CD4-positive, alpha-beta memory T cell (primary cell): ENCODE data around the gene IL21R. TPM values are rescaled to one million over a fixed set of nuclear protein-coding genes. Genes with fewer than 3 reads are reported as not detected.

ENCODE experiments used
- CTCF ChIA-PET: fragments of 350-600 bp; sonication (Branson Sonifier 250); formaldehyde crosslinking; loops from one replicate; lab custom pipeline; 2021; ENCODE audit warnings: inconsistent platforms; ENCODE audit not compliant: partially characterized antibody; lab: Charles Lee
- POLR2A ChIA-PET: fragments of 350-600 bp; sonication (Branson Sonifier 250); formaldehyde crosslinking; loops from one replicate; lab custom pipeline; 2021; ENCODE audit not compliant: partially characterized antibody; lab: Charles Lee
- DNase-seq, 5 donors: peaks; one replicate each; pipeline versions ENCODE4 v3.0.0 to v3.0.0-alpha.2; 2020 to 2022; ENCODE audit warnings: mixed read lengths in 1 of 5
- H3K27ac ChIP-seq: one replicate; pipeline ENCODE4 v1.7.0; 2013; ENCODE audit warnings: low read depth, low read length
- H3K27me3 ChIP-seq: 2 replicates; pipeline ENCODE4 v1.7.0; 2013; ENCODE audit warnings: mild to moderate bottlenecking, low read length, moderate library complexity; ENCODE audit not compliant: insufficient read depth
- H3K36me3 ChIP-seq: 2 replicates; pipeline ENCODE4 v1.7.0; 2013; ENCODE audit warnings: mild to moderate bottlenecking, low read length, moderate library complexity; ENCODE audit not compliant: insufficient read depth
- H3K4me1 ChIP-seq: 2 replicates; pipeline ENCODE4 v1.7.0; 2013; ENCODE audit warnings: mild to moderate bottlenecking, low read length, moderate library complexity; ENCODE audit not compliant: insufficient read depth
- H3K4me3 ChIP-seq, 2 donors: one replicate each; pipeline ENCODE4 v1.7.0; 2013; ENCODE audit warnings: low read length in 2 of 2, mild to moderate bottlenecking in 1 of 2
- H3K9me3 ChIP-seq, 2 donors: one replicate each; pipeline ENCODE4 v1.7.0; 2013; ENCODE audit warnings: low read length in 2 of 2, control low read depth in 1 of 2; ENCODE audit not compliant: control insufficient read depth in 1 of 2
- H3K27ac Mint-ChIP-seq, 7 donors: one replicate each; pipeline ENCODE4 v1.8.0; 2020 to 2021; ENCODE audit warnings: mixed read lengths in 7 of 7, mild to moderate bottlenecking in 6 of 7, inconsistent platforms in 3 of 7, moderate library complexity in 3 of 7
- H3K27me3 Mint-ChIP-seq, 2 donors: one replicate each; pipeline ENCODE4 v1.8.0; 2020 to 2021; ENCODE audit warnings: mixed read lengths in 2 of 2
- H3K36me3 Mint-ChIP-seq, 2 donors: one replicate each; pipeline ENCODE4 v1.8.0; 2020 to 2021; ENCODE audit warnings: mixed read lengths in 2 of 2, inconsistent platforms in 1 of 2, mild to moderate bottlenecking in 1 of 2
- H3K4me1 Mint-ChIP-seq, 4 donors: one replicate each; pipeline ENCODE4 v1.8.0; 2020 to 2021; ENCODE audit warnings: mixed read lengths in 4 of 4, mild to moderate bottlenecking in 1 of 4
- H3K4me3 Mint-ChIP-seq, 8 donors: one replicate each; pipeline ENCODE4 v1.8.0; 2020 to 2021; ENCODE audit warnings: mixed read lengths in 8 of 8, mild to moderate bottlenecking in 7 of 8, moderate library complexity in 6 of 8, inconsistent platforms in 3 of 8
- H3K9me3 Mint-ChIP-seq, 8 donors: one replicate each; pipeline ENCODE4 v1.8.0; 2020 to 2021; ENCODE audit warnings: mixed read lengths in 8 of 8, mild to moderate bottlenecking in 5 of 8, inconsistent platforms in 3 of 8, moderate library complexity in 1 of 8
- intact Hi-C: fragments of 100-400 bp; cut with micrococcal nuclease; formaldehyde crosslinking; loops from one replicate; pipeline ENCODE4 v1.15.1; 2023
- polyA plus RNA-seq, 2 donors: library from polyadenylated mRNA; unstranded; fragments of 300-500 nt; fragmentation: Illumina TruSeq; gene quantifications; one replicate each; pipeline ENCODE4 v1.2.3, GENCODE V29; 2021
- total RNA-seq, 2 experiments: library from RNA; stranded (reverse); gene quantifications; one replicate each; pipeline ENCODE4 v1.2.3, GENCODE V29; 2021

Gene IL21R
- total and polyA plus RNA-seq, 4 experiments from 2014 or later = 18.4 to 29.1 (median 28.3) TPM

- peaks cover 76% of the 10 kb centered on the region for H3K36me3 ChIP-seq
- CTCF ChIA-PET = no interaction called here
- H3K4me1 Mint-ChIP-seq = no peaks in the 10 kb centered on the region
Observed at GRCh38 chr16:27499659-27500055, 97.7 kb downstream of the IL21R start.

GRCh38 chr16:27500801-27501200, 98.8 kb downstream of the IL21R start:
- Mint-ChIP-seq H3K9me3 (no peaks in the 10 kb centered on the region), H3K4me3 (no peak overlapping the region), H3K4me1 (no peaks in the 10 kb centered on the region), H3K27ac (peak overlapping the region in 2 of 7 donors; percentile 30 to 67), H3K27me3 (no peaks in the 10 kb centered on the region), H3K36me3 (peaks cover 69 to 91% of the 10 kb centered on the region in 2 donors)
- Histone ChIP-seq H3K4me3 (no peak overlapping the region), H3K27me3 (no peaks in the 10 kb centered on the region), H3K27ac (no peak overlapping the region), H3K4me1 (no peaks in the 10 kb centered on the region), H3K36me3 (peaks cover 82% of the 10 kb centered on the region), H3K9me3 (no peaks in the 10 kb centered on the region)
- CTCF ChIA-PET = no interaction called here
- no peak for DNase-seq
- POLR2A ChIA-PET = no interaction called here
- intact Hi-C loops = no loop called here

More at GRCh38 chr16:27499659-27500055, 97.7 kb downstream of the IL21R start:
- Mint-ChIP-seq H3K9me3 (no peaks in the 10 kb centered on the region), H3K4me3 (peak overlapping the region in 1 of 8 donors; percentile 4), H3K27ac (no peak overlapping the region), H3K27me3 (no peaks in the 10 kb centered on the region), H3K36me3 (peaks cover 66 to 86% of the 10 kb centered on the region in 2 donors)
- Histone ChIP-seq H3K27me3 (no peaks in the 10 kb centered on the region), H3K4me3 (no peak overlapping the region), H3K9me3 (no peaks in the 10 kb centered on the region), H3K27ac (no peak overlapping the region), H3K4me1 (no peaks in the 10 kb centered on the region)
- POLR2A ChIA-PET = no interaction called here
- DNase-seq = no peak
- intact Hi-C loops = no loop called here

Other genes starting within 250 kb of the IL21R start
- gene KDM8, start 198.6 kb upstream of the IL21R start, total RNA-seq = 10 to 100 TPM; 28.6 to 31.0 TPM
- gene KDM8, start 198.6 kb upstream of the IL21R start, polyA plus RNA-seq = 1 to 10 TPM; 4.8 to 8.1 TPM
- gene NSMCE1, start 133.4 kb upstream of the IL21R start, total RNA-seq = 10 to 100 TPM; 66.6 to 70.7 TPM
- 100 to 1,000 TPM; 142 to 202 TPM for gene NSMCE1, start 133.4 kb upstream of the IL21R start, polyA plus RNA-seq
- gene IL4R, start 88.2 kb upstream of the IL21R start, total RNA-seq = 100 to 1,000 TPM; 143 to 152 TPM
- gene IL4R, start 88.2 kb upstream of the IL21R start, polyA plus RNA-seq = 10 to 100 TPM; 32.6 to 66.1 TPM
- gene GTF3C1, start 147.7 kb downstream of the IL21R start, total RNA-seq = 10 to 100 TPM; 48.9 to 53.1 TPM
- 10 to 100 TPM in 1 of 2 donors, 1 to 10 TPM in 1; 4.8 to 30.1 TPM for gene GTF3C1, start 147.7 kb downstream of the IL21R start, polyA plus RNA-seq
- 10 to 100 TPM; 18.4 to 22.9 TPM for gene KATNIP, start 148.0 kb downstream of the IL21R start, total RNA-seq
- gene KATNIP, start 148.0 kb downstream of the IL21R start, polyA plus RNA-seq = 1 to 10 TPM in 1 of 2 donors, under 1 TPM in 1; 0.31 to 7.4 TPM